ENCODE results near the gene HSPBAP1.

The HSPBAP1 gene

GRCh38 chr3:122728186-122728585 is 65.4 kb downstream of the HSPBAP1 start:
- H3K27me3 ChIP-seq (ENCODE audit: insufficient read depth, low read length), result no peaks in the 10 kb centered on the region
- whole genome bisulfite sequencing (ENCODE audit: extremely low coverage, insufficient coverage, insufficient read length), result no CpG with 5 or more reads among the region's 3 CpGs
- H3K4ac ChIP-seq (ENCODE audit: low read depth, low read length), result no peak overlapping the region
- H3K79me1 ChIP-seq (ENCODE audit: low read length), result no peaks in the 10 kb centered on the region
- no peak overlapping the region for H3K23ac ChIP-seq (ENCODE audit: low read length)
- no peak overlapping the region for H2AFZ ChIP-seq (ENCODE audit: insufficient read depth, low read length, poor library complexity)
- no peaks in the 10 kb centered on the region for H3K4me1 ChIP-seq (ENCODE audit: control insufficient read depth in 1 of 2, insufficient read depth in 2 of 2, low read length in 2 of 2)
- no peak overlapping the region for H4K91ac ChIP-seq (ENCODE audit: low read depth, low read length)
- H2AK5ac ChIP-seq (ENCODE audit: low read length), result no peak overlapping the region
- H3K4me3 ChIP-seq (ENCODE audit: low read depth, low read length), result no peak overlapping the region
- no peak overlapping the region for H3K18ac ChIP-seq (ENCODE audit: low read length)
- DNase-seq, result no peak
- no peak overlapping the region for H2BK120ac ChIP-seq (ENCODE audit: insufficient read depth, low read length, poor library complexity)
- no peak overlapping the region for H4K8ac ChIP-seq (ENCODE audit: low read depth, low read length)
- peaks cover 0 to 5% of the 10 kb centered on the region in 2 experiments for H3K36me3 ChIP-seq (ENCODE audit: control insufficient read depth in 1 of 2, insufficient read depth in 2 of 2, low read length in 2 of 2)
- peaks cover 3% of the 10 kb centered on the region for H3K9me3 ChIP-seq (ENCODE audit: insufficient read depth, low read depth, low read length)
- H2BK5ac ChIP-seq (ENCODE audit: low read depth, low read length, poor library complexity), result no peak overlapping the region
- no peak overlapping the region for H3K4me2 ChIP-seq (ENCODE audit: low read length)
- no peak overlapping the region for H3K27ac ChIP-seq (ENCODE audit: low read depth, low read length)
- H3K9ac ChIP-seq (ENCODE audit: low read length), result no peak overlapping the region
- no peak overlapping the region for H2BK12ac ChIP-seq (ENCODE audit: low read length)
- no peak overlapping the region for H4K12ac ChIP-seq (ENCODE audit: low read depth, low read length)
- no peak overlapping the region for H3K14ac ChIP-seq (ENCODE audit: low read length)
- no peaks in the 10 kb centered on the region for H3K79me2 ChIP-seq (ENCODE audit: control insufficient read depth, insufficient read depth, low read length, poor library complexity)

GRCh38 chr3:122727766-122728165 is 65.9 kb downstream of the HSPBAP1 start:
- no peak overlapping the region for H4K91ac ChIP-seq (ENCODE audit: low read depth, low read length)
- no peak overlapping the region for H2BK120ac ChIP-seq (ENCODE audit: insufficient read depth, low read length, poor library complexity)
- WGBS (ENCODE audit: extremely low coverage, insufficient coverage, insufficient read length), result no CpG with 5 or more reads among the region's 9 CpGs
- no peak overlapping the region for H3K9ac ChIP-seq (ENCODE audit: low read length)
- no peak overlapping the region for H2BK5ac ChIP-seq (ENCODE audit: low read depth, low read length, poor library complexity)
- no peak overlapping the region for H2BK12ac ChIP-seq (ENCODE audit: low read length)
- H3K79me1 ChIP-seq (ENCODE audit: low read length), result no peaks in the 10 kb centered on the region
- no peak overlapping the region for H4K12ac ChIP-seq (ENCODE audit: low read depth, low read length)
- no peaks in the 10 kb centered on the region for H3K79me2 ChIP-seq (ENCODE audit: control insufficient read depth, insufficient read depth, low read length, poor library complexity)
- H3K4me1 ChIP-seq (ENCODE audit: control insufficient read depth in 1 of 2, insufficient read depth in 2 of 2, low read length in 2 of 2), result no peaks in the 10 kb centered on the region
- no peaks in the 10 kb centered on the region for H3K27me3 ChIP-seq (ENCODE audit: insufficient read depth, low read length)
- H3K14ac ChIP-seq (ENCODE audit: low read length), result no peak overlapping the region
- no peak overlapping the region for H3K27ac ChIP-seq (ENCODE audit: low read depth, low read length)
- peaks cover 3% of the 10 kb centered on the region for H3K9me3 ChIP-seq (ENCODE audit: insufficient read depth, low read depth, low read length)
- no peak overlapping the region for H3K4me2 ChIP-seq (ENCODE audit: low read length)
- peaks cover 0 to 5% of the 10 kb centered on the region in 2 experiments for H3K36me3 ChIP-seq (ENCODE audit: control insufficient read depth in 1 of 2, insufficient read depth in 2 of 2, low read length in 2 of 2)
- no peak overlapping the region for H3K4ac ChIP-seq (ENCODE audit: low read depth, low read length)
- H2AFZ ChIP-seq (ENCODE audit: insufficient read depth, low read length, poor library complexity), result no peak overlapping the region
- no peak for DNase-seq
- H2AK5ac ChIP-seq (ENCODE audit: low read length), result no peak overlapping the region
- no peak overlapping the region for H3K23ac ChIP-seq (ENCODE audit: low read length)
- H3K18ac ChIP-seq (ENCODE audit: low read length), result no peak overlapping the region
- H4K8ac ChIP-seq (ENCODE audit: low read depth, low read length), result no peak overlapping the region
- H3K4me3 ChIP-seq (ENCODE audit: low read depth, low read length), result no peak overlapping the region

- H3K14ac ChIP-seq (ENCODE audit: low read length), result no peak overlapping the region
- no peak overlapping the region for H3K4ac ChIP-seq (ENCODE audit: low read depth, low read length)
- peaks cover 3% of the 10 kb centered on the region for H3K9me3 ChIP-seq (ENCODE audit: insufficient read depth, low read depth, low read length)
- H4K8ac ChIP-seq (ENCODE audit: low read depth, low read length), result no peak overlapping the region
- H3K9ac ChIP-seq (ENCODE audit: low read length), result no peak overlapping the region
- no CpG with 5 or more reads among the region's 3 CpGs for WGBS (ENCODE audit: extremely low coverage, insufficient coverage, insufficient read length)
- H3K4me3 ChIP-seq (ENCODE audit: low read depth, low read length), result no peak overlapping the region
- no peak overlapping the region for H2BK12ac ChIP-seq (ENCODE audit: low read length)
- no peaks in the 10 kb centered on the region for H3K4me1 ChIP-seq (ENCODE audit: control insufficient read depth in 1 of 2, insufficient read depth in 2 of 2, low read length in 2 of 2)
- no peak overlapping the region for H3K18ac ChIP-seq (ENCODE audit: low read length)
- no peaks in the 10 kb centered on the region for H3K27me3 ChIP-seq (ENCODE audit: insufficient read depth, low read length)
- no peak overlapping the region for H3K27ac ChIP-seq (ENCODE audit: low read depth, low read length)
- no peak for DNase-seq
- H2BK5ac ChIP-seq (ENCODE audit: low read depth, low read length, poor library complexity), result no peak overlapping the region
- H3K79me2 ChIP-seq (ENCODE audit: control insufficient read depth, insufficient read depth, low read length, poor library complexity), result no peaks in the 10 kb centered on the region
- H2AFZ ChIP-seq (ENCODE audit: insufficient read depth, low read length, poor library complexity), result no peak overlapping the region
- H2AK5ac ChIP-seq (ENCODE audit: low read length), result no peak overlapping the region
- no peak overlapping the region for H4K91ac ChIP-seq (ENCODE audit: low read depth, low read length)
- H3K23ac ChIP-seq (ENCODE audit: low read length), result no peak overlapping the region
- no peak overlapping the region for H3K4me2 ChIP-seq (ENCODE audit: low read length)
- H2BK120ac ChIP-seq (ENCODE audit: insufficient read depth, low read length, poor library complexity), result no peak overlapping the region
- H3K79me1 ChIP-seq (ENCODE audit: low read length), result no peaks in the 10 kb centered on the region
- H3K36me3 ChIP-seq (ENCODE audit: control insufficient read depth in 1 of 2, insufficient read depth in 2 of 2, low read length in 2 of 2), result peaks cover 0 to 3% of the 10 kb centered on the region in 2 experiments
- H4K12ac ChIP-seq (ENCODE audit: low read depth, low read length), result no peak overlapping the region
Observed at GRCh38 chr3:122727294-122727693, 66.3 kb downstream of the HSPBAP1 start.

GRCh38 chr3:122725106-122725505 is 68.5 kb downstream of the HSPBAP1 start:
- H3K14ac ChIP-seq (ENCODE audit: low read length), result no peak overlapping the region
- H2AK5ac ChIP-seq (ENCODE audit: low read length), result no peak overlapping the region
- H4K91ac ChIP-seq (ENCODE audit: low read depth, low read length), result no peak overlapping the region
- H3K4me3 ChIP-seq (ENCODE audit: low read depth, low read length), result no peak overlapping the region
- peaks cover 0 to 3% of the 10 kb centered on the region in 2 experiments for H3K36me3 ChIP-seq (ENCODE audit: control insufficient read depth in 1 of 2, insufficient read depth in 2 of 2, low read length in 2 of 2)
- WGBS (ENCODE audit: extremely low coverage, insufficient coverage, insufficient read length), result no CpG with 5 or more reads among the region's 20 CpGs
- no peaks in the 10 kb centered on the region for H3K79me2 ChIP-seq (ENCODE audit: control insufficient read depth, insufficient read depth, low read length, poor library complexity)
- no peak overlapping the region for H2BK120ac ChIP-seq (ENCODE audit: insufficient read depth, low read length, poor library complexity)
- H2BK5ac ChIP-seq (ENCODE audit: low read depth, low read length, poor library complexity), result no peak overlapping the region
- no peak overlapping the region for H2AFZ ChIP-seq (ENCODE audit: insufficient read depth, low read length, poor library complexity)
- no peak overlapping the region for H3K4me2 ChIP-seq (ENCODE audit: low read length)
- H3K18ac ChIP-seq (ENCODE audit: low read length), result no peak overlapping the region
- H3K27me3 ChIP-seq (ENCODE audit: insufficient read depth, low read length), result no peaks in the 10 kb centered on the region
- H3K27ac ChIP-seq (ENCODE audit: low read depth, low read length), result no peak overlapping the region
- H3K9ac ChIP-seq (ENCODE audit: low read length), result no peak overlapping the region
- H2BK12ac ChIP-seq (ENCODE audit: low read length), result no peak overlapping the region
- no peak for DNase-seq
- no peak overlapping the region for H4K8ac ChIP-seq (ENCODE audit: low read depth, low read length)
- H3K9me3 ChIP-seq (ENCODE audit: insufficient read depth, low read depth, low read length), result peaks cover 2% of the 10 kb centered on the region
- H3K4ac ChIP-seq (ENCODE audit: low read depth, low read length), result no peak overlapping the region
- no peaks in the 10 kb centered on the region for H3K4me1 ChIP-seq (ENCODE audit: control insufficient read depth in 1 of 2, insufficient read depth in 2 of 2, low read length in 2 of 2)
- H3K79me1 ChIP-seq (ENCODE audit: low read length), result no peaks in the 10 kb centered on the region
- no peak overlapping the region for H3K23ac ChIP-seq (ENCODE audit: low read length)
- no peak overlapping the region for H4K12ac ChIP-seq (ENCODE audit: low read depth, low read length)
